GM19025 (cell line): ENCODE measurements around the gene CLIP4.

Experiments used
- ATAC-seq: cut with Tn5 transposase; IDR thresholded peaks from one replicate; pipeline ENCODE4 v1.9.1; 2021; ENCODE audit warnings: mild to moderate bottlenecking, low read depth, moderate library complexity; ENCODE audit not compliant: unreplicated experiment

Gene CLIP4

DNA sequence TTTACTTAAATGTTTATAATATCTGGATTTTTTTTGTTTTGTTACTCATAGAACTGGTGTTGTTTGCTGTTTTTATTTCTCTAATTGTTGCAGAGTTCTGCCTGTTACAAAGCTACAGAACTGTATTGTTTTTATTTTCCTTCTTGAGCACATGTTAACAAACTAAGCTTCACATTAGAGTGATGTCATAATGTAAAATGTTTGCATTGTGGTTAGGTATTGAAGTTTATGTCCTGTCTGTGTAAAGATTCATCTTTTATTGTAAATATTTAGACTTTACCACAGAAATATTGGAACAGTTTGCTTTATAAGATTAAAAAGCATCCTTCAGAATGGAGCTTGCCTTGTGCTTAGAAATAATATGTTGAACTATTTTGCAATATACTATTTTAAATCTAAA is 67.7 kb downstream of the CLIP4 start:
- ATAC-seq: no peak

DNA sequence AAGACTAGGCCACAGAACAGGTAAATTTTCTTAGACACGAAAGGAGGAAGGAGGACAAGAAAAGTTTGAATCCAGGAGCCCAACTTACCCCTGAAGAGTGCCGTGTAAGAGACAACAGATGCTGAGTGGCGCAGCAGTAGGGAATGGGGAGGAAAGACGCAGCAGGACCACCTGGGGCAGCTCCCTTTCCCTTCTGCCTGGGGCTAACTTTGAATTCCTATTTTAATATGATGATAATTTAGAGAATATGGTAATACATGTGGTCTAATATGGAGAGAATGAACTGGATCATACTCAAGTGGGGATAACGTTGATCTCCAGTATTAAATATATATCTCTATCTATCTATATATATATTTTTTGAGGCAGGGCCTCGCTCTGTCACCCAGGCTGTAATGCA is 69.3 kb downstream of the CLIP4 start:
- ATAC-seq: no peak

DNA sequence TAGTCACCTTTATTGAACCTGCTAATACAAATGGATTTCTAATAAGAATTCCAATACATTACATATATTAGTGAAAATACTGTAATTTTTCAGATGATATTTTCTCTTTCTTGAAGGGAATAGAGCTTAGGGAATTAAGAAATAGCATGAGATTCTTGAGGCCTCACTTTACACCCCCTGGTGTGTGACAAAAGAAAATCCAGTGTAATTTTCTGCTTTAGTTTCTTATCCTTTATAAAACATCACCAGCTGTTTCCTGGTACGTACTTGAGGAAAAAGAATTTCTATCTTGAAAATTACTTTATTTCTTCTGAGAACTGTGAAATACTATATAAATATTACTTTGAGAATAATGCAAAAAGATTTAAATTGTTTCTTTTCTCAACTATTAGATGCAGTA is 71.6 kb downstream of the CLIP4 start:
- ATAC-seq: no peak

DNA sequence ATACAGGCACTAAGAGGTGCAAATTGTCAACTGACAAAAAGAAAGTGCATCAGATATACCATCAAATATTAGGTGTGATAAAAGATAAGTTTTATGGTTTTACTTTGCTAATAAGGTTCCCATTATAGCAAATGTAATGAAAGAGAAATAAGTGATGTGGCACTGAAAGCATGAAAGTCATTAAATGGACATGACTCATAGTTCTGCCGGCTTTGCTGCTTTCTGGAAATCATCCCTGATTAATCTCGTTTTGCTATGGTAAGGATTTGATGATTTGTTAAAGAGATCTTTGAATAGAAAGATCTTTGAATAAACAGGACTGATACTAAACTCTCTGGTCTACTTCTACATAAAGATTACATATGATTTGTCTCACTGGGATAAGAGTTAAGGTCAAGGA is 72.7 kb downstream of the CLIP4 start:
- no peak for ATAC-seq

DNA sequence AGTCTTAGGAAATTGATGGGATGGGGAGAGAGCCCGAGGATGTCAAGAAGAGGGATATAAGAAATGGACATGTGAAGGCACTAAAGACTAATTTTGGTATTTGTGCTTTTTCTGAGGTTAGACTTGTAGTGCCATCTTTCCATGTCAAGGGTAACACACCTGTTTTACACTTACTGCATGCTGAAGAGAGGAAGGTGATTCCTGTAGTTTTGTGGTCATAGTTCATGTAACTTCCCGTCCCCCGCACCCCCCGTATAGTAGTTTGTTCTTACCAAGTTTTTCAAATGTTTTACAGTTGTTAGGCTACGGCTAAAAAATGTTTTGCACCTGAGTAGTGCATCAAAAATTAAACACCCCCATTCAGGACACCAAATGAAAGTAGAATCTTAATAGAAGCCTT is 73.8 kb downstream of the CLIP4 start:
- ATAC-seq: no peak

DNA sequence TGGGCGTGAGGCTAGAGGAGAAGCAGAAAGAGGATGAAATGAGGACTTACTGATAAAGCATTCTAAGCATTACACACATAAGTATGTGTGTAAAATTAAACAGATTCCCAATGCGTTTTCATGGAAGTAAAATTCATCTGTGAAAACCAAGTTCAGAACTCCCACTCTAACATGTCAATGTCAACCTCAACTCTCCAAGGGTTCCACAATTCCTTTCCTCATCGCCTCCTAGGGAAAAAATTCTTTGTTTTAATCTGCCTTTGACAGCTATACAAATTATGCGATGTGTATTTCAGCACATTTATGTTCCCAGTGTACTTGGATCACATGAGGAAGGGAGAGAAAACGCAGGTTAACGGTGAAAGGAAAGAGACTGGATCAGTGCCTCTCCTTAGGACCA is 76.6 kb downstream of the CLIP4 start:
- ATAC-seq: no peak

DNA sequence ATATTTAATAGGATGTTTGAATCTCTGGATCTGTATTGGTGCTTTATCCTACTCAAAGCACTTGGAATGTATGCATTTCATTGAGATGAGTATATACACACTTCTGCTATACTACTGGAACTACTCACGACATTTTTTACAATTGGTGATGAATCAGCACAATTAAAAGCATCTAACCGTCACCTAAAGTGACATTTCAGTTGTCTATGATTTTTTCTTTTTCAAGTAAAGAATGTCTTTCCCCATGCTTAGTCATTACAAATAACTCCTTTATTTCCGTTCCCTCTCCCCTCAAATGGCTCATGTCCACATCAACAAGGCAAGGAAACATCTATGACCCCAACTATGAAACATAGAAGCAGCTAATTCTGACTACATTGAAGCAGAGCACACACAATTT is 77.3 kb downstream of the CLIP4 start:
- no peak for ATAC-seq

DNA sequence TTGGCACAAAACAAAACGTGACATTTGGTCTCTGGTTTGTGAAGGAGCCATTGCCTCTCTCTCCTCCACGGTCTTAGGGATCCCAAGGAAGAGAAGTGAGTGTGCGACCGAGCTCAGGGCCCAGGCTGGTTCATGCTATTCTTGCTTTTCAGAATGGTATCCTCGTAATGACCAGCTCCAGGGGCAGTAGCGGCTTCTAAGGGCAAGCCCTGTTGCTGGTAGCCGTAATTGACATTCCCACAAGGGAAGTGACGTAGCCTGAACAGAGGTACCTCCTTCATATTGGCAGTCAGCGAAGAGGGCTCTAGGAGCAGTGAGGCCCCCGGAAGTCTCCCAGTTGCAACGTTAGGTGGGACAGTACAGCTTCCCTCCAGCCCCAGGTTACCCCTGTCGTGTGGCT is 77.9 kb downstream of the CLIP4 start:
- no peak for ATAC-seq

DNA sequence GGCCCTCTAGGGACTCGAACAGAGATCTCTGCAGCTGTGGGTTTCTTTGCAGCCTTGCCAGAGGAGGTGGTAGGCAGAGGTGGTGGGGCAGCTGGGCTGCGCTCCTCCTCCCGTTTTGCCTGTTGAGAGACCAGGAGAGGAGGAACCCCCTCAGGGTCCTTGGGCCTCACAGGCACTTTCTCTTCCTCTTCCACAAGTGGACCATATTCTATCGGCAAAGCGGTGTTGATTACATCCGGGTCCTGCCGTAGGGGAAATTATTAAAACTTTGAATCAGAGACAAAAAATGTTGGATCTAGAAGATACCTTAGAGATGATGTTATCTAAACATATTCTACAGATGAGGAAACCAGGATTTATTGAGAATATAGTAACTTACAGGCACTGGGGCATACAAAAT is 78.5 kb downstream of the CLIP4 start:
- ATAC-seq: no peak

DNA sequence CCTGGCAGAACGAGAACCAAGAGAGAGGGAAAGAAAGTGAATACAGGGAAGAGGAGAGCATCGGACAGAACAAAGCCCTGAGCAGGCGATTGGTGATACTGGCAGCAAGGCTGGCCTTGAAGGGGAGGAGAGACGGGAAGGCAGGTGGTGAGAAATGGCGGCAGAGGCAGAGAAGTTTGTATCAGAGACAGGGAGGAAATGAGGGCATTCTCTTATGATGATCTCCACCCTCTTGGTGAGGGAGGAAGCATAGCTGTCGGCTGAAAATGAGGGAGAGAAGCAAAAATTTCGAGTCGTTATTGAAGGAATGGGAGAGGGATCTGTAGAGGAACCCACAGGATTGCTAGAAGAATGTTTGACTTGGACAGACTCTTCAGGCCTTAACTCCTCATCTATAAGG is 80.6 kb downstream of the CLIP4 start:
- no peak for ATAC-seq

DNA sequence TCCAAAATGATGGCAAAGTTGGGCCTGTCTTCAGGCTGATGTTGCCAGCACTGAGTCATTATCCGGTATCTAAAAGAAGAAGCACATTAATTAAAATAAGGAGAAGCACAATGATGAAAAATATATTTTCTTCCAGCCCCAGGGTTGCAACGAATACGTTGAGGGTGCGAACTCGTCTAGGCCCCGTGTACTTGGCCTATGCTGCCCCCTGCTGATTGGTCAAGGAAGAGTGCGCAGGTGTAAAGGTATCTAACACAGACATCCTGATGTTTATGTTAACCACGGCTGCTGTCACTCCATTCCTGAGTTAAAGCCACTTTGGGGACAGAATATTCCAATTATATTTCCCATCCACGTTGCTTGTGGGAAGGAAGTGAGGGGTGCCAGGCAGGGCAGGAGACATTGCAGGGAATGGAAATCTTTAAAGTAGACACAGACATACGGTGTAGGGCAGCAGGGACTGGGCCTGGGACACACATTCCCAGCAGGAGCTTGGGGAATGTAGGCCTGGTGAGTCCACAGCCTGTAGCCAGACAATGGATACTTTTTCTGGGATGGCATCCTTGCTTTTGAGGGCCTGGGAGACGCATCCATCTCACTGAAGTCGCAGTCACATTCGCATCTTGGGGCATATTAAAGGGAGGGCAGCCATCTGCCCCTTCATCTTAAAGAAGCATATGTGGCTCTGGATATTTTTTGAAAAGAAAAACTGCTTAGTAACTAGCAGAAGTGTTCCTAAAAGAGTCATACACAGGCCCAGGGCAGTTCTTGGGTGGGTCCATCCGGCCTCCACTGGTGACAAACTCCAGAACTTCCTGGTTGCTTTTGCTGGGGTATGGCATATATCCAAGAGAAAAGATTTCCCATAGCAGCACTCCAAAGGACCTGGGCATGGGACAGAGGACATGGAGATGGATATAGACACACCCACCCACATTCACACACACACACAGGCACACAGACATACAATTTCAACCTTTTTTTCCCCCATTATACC is 81.9 kb downstream of the CLIP4 start:
- no peak for ATAC-seq

DNA sequence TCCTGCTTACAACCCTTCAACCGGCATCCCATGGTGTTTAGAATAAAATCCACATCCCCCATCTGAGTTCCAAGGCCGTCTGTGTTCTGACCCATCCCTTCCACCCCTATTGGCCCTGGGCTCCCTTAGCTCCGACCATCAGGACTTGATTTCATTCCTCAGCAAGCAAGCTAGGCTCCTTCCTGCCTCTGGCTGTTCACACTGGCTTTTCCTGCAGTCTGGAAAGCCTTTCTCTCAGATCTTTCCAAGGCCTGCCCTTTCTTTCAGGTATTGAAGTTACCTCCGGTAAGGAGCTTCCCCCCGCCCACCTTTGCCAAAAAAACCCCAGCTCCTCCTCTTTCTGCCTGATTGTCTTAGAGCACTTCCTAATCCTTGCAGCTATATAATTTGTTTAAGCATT is 86.8 kb downstream of the CLIP4 start:
- ATAC-seq: no peak

DNA sequence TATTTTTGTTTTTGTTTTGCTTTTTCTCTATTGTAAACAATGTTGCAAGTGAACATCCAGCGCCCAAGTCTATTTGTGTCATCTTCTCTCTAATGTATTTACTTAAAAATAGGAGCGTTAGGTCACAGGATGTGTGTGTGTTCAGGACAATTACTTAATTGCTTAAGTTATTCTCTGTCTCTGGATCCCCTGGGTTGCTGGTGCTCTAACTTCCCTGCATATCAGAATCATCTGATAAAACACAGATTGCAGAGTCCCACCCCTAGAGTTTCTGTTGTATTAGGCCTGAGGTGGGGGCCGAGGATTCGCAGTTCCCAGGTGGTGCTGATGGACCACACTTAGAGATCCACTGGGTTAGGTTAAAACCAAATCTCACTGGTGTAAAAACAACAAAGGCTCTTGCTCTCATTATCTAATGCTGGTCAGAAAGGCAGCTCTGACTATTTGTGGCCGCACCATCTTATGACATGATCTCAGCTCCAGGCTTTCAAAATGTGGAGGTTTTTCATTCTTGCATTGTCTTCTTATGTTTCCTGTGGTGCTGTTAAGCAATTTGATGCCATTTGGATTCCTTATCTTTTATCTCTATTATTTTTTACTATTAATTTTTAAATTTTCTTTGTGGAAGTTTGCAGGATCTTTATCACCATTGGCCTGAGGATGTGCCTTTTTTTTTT is 87.7 kb downstream of the CLIP4 start:
- ATAC-seq: no peak

DNA sequence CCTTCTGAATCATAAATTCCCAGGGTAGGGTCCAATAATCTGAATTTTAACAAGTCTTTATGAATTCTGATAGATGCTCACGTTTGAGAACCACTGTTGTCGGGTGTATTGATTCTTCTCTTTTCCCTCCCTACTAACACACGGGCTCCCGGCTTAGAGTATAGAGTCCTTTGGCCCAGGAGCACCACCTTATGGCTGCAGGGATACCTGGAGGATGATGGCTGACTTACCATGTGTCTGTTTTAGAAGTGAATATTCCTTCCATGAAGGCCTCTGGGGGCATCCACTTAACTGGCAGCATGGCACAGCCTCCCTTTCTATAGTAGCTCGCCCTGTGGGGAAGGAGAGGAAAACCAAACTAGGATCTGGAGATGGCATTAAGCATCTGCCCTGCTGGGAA is 91.7 kb downstream of the CLIP4 start:
- ATAC-seq: no peak

DNA sequence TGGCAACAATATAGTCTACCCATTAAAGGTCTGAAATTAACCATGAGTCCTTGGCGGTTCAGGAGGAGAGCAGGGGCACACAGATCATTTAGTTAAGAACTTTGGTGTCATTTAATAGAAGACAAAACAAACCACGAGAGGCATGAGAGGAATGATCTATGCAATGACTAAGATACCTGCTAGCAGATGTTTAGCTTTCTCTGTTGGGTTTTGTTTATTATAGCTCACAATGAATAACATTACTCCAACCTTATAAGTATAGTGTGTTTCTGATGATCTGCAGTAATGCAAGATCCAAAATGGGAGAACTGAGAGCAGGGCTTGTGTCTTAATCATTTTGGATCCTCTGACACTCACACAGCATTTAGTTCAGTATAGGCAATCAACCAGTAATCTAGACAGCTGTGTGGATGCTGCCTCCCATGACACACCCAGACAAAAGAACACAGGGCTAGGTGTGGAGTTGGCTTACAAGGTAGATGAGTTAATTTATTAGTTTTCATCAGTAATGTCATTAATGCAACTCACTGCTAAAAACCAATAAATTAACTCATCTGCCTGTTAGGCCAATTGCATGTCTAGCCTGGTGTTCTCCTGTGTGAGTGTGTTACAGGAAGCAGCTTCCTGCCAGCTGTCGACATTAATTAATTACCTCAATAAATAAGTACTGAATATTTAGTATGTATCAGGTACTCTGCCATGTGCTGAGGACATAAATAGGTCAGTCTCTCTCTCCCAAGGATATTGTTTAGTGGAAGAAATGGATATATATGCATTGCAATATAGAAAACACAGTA is 92.3 kb downstream of the CLIP4 start:
- ATAC-seq: no peak

DNA sequence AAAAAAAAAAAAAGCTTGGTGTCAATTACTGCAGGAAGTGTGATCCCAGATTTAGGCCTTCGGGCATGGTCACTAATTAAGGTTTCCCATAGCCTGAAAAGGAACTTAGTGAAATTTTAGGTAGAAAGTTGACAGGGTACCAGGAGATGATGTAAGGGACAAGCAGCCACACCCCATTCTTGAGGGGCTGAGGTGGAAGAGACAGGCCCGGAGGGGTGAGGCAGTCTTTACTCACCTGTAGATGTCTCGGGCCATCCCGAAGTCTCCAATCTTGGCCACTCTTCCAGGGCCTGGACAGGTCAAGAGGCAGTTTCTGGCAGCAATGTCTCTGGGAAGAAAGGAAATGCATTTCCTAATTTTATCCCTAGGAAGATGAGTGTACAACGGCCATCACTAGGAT is 94.3 kb downstream of the CLIP4 start:
- ATAC-seq: no peak

DNA sequence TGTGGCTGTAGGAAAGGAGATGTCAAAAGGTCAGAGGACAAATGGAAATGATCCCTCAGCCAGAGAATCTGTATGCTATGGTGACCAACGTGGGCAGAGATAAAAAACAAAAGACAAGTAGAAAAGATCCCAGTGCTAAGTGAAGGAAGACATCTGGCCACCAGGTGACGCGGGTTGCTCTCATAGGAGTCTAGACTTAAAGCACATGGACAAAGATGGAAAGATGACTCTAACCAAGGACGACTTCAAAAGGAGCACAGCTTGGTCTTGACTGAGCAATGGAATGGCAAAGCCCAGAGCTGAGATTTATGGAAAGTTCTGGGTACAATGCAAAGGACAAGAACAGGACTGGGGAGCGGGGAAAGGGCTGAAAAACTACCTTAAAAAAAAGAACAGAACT is 96.8 kb downstream of the CLIP4 start:
- no peak for ATAC-seq

DNA sequence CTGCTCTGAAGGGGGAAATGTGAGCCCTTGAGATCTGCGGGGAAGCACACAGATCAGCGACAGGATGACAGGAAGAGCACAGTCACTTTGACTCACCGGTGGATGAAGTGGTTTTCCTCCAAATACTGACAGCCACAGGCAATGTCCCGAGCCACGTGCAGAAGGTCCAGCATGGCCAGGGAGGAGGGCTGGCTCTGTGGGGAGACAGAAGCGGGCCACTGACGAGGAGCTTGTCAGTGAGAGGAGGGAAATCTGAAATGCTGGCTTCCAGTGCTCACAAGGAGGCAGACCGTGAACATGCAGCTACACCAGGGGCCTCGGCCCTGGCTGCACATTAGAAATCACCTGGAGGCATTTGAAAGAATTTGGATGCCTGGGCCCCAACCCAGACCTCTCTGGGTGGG is 98.7 kb downstream of the CLIP4 start:
- ATAC-seq: no peak

DNA sequence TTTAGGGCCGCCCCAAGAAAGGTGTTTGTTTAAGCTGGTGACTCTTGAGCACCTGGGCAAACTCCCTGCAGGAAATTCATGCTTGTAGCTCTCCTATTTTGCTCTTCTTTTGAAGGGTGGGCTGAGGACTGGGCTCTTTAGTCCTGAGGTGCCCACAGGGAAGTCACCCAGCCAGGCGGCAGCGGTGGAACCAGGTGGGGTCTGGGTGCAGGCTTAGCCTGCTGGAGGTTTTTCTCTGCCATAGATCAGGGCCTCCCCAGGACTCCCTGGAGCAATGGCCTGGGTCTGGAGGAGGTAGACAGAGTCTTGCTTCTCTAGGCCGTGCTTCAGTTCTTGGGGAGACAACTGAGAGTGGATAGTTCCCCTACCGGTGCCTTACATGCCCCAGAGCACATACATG is 99.9 kb downstream of the CLIP4 start:
- no peak for ATAC-seq

DNA sequence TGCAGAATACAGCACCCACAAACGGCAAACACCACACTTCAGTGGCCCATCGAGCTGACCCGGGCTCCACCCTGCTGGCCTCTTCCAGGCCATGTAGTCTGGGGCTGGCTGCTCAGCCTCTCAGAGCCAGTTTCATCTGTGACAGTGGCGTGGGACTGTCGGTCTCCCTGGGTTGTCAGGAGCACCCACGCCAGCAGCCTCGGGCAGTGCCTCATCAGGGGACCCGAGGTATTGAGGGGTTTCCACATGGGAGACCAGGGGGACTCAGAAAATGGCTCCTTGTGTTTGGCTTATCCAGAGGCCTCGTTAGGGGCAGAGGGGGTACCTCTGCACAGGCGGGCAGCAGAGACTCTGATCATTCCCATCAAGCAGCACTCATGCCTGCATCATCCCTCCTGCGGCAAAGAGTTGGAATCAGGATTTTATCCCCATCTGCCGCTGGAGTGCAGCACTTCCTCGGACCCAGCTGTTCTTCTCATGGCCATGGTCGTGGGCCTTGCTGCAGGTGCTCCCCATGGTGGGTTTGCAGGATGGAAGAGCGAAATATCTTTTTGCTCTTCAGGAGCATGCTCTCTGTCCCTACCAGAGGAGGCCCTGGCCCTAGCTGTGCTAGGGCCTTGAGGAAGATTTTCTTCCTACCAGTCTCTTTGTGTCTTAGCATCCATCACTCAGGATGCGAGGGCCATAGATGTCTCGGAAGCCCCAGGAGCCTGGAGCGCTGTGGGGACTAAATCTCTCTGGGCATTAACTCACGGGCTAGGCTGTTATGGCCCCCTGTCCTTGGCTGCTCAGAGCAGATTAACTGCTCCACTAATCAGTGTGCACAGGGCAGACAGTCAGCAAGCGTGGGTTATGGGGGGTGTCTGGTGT is 100.8 kb downstream of the CLIP4 start:
- no peak for ATAC-seq
